Epithelial cell of proximal tubule (primary cell): ENCODE measurements around the gene ETV3. TPM values are rescaled to one million over a fixed set of nuclear protein-coding genes. Genes with fewer than 3 reads are reported as not detected.

Source experiments
- DNase-seq: peaks from one replicate; pipeline ENCODE4 v3.0.0-alpha.2; 2011; ENCODE audit warnings: low read depth
- H3K4me3 ChIP-seq: 2 replicates; pipeline ENCODE4 v1.5.1; 2011; ENCODE audit warnings: low read depth, mild to moderate bottlenecking, low read length
- total RNA-seq: library from RNA; depleted of rRNA; stranded (reverse); fragments of >200 nt; gene quantifications from 2 replicates; pipeline ENCODE4 v1.2.3, GENCODE V29; 2015
- TF ChIP-seq, protein P1 (sequence below): conservative IDR thresholded peaks from 2 replicates; pipeline ENCODE4 v1.5.1; 2012; ENCODE audit warnings: low read depth, mild to moderate bottlenecking, low read length

Gene ETV3
- total RNA-seq, 1 donor from 2014 or later: 6.9 TPM

DNA sequence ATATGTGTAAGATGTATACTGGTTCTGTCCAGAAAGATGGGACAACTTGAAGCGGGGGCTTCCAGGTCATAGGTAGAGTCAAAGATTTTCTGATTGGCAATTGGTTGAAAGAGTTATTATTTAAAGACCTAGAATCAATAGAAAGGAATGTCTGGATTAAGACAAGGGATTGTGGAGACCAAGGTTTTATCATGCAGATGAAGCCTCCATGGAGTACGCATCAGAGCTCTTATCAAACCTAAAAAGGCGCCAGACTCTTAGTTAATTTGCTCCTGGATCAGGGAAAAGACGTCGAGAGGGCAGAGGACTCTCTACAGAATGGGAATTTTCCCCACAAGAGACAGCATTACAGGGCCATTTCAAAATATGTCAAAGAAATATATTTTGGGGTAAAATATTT, 23.7 kb upstream of the ETV3 start:
- no peak for DNase-seq
- TF ChIP-seq, protein P1, sequence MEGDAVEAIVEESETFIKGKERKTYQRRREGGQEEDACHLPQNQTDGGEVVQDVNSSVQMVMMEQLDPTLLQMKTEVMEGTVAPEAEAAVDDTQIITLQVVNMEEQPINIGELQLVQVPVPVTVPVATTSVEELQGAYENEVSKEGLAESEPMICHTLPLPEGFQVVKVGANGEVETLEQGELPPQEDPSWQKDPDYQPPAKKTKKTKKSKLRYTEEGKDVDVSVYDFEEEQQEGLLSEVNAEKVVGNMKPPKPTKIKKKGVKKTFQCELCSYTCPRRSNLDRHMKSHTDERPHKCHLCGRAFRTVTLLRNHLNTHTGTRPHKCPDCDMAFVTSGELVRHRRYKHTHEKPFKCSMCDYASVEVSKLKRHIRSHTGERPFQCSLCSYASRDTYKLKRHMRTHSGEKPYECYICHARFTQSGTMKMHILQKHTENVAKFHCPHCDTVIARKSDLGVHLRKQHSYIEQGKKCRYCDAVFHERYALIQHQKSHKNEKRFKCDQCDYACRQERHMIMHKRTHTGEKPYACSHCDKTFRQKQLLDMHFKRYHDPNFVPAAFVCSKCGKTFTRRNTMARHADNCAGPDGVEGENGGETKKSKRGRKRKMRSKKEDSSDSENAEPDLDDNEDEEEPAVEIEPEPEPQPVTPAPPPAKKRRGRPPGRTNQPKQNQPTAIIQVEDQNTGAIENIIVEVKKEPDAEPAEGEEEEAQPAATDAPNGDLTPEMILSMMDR: no peak
- H3K4me3 ChIP-seq: no peak overlapping the region

DNA sequence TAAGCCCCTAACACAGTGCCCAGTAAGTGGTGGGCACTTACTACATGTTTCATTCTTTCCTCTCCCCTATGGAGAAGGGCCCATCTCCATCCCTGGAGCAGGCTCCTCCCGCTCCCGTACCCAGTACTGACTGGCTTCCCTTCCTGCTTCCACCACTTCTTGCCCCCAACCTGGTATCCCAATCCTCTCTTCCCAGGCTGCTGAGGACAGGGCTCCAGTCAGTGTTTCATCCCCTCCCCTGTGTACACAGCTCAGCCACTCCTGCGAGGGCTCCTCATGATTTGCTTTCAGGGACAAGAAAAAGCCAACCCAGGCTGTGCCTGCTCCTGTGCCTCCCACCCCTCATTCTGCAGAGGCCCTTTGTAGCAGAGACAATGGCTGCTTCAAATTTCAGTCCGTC, 20.8 kb upstream of the ETV3 start:
- H3K4me3 ChIP-seq: no peak overlapping the region
- DNase-seq: no peak
- TF ChIP-seq, protein P1: no peak

DNA sequence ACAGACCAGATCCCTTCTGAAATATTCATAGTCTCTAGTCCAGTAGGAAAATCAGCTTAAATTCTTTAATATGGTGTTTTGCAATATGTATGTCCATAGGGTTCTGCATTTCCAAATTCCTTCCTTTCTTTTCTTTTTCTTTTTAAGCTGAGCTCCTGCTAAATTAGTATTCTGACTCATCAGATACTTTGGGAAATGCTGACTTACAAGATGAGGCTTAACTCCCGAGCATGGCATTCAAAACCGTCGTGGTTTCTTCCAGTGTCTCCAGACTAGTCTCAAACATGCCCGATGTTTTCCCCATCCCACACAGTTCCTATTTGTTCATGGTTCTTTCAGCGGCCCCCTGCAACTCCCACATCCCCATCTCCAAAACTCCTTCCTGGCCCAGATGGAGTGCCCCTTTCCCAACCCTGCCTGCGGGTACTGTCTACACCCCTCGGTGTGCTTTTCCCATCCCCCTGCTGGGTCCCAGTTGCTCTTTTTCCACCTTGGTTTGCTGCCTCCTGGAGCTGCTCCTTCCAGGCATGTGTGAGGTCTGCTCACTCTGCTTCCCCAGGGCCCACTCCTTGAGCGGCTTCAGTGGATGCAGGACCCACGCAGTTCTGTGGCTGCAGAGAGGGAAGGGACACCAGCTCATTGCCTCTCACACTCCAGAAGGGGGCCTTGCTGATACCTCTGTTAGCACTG, 19.5 kb upstream of the ETV3 start:
- DNase-seq: no peak
- TF ChIP-seq, protein P1: no peak
- H3K4me3 ChIP-seq: no peak overlapping the region

DNA sequence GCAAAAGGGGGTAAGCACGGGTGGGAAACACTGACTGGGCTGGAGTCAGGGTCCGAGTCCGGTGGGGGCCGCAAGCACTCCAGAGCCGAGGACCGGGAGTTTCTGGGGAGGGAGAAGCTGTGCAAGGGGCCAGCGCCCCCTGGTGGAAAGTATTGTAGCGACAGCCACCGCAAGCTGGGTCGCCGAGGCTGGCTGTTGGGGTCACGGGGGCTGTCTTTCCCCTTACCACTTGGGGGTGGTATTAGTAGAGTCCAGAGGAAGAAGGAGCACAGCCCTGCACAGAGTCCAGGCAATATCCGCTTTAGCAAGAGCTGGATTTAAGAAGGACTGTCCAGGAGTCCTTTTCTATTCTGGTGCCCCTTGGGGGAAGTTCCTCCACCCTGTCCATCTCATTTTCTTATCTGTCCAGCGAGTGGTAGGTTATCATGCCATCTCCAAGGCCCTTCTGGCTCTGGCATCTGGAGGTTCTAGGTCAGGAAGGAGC, 17.9 kb upstream of the ETV3 start:
- no peak for DNase-seq
- TF ChIP-seq, protein P1: peak; percentile 86
- no peak overlapping the region for H3K4me3 ChIP-seq

DNA sequence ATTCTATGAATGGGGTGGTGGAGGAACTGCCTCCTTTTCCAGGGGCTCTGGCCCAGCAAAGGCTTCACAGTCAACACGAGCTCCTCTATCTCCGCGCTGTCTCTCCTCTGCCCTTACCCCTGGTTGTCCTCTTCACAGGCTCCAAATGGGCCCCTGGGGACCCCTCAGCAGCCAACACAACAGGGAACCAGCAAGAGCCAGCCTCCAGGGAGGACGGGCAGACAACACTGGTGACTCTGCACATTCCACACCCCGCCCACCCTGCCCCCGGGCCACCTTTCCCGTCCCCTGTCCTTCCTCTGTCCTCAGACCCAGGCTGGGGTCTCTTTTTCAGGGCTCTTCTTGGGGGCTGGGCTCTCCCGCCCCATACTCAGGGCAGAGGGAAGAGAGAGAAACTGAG, 17.5 kb upstream of the ETV3 start:
- DNase-seq: no peak
- no peak overlapping the region for H3K4me3 ChIP-seq

DNA sequence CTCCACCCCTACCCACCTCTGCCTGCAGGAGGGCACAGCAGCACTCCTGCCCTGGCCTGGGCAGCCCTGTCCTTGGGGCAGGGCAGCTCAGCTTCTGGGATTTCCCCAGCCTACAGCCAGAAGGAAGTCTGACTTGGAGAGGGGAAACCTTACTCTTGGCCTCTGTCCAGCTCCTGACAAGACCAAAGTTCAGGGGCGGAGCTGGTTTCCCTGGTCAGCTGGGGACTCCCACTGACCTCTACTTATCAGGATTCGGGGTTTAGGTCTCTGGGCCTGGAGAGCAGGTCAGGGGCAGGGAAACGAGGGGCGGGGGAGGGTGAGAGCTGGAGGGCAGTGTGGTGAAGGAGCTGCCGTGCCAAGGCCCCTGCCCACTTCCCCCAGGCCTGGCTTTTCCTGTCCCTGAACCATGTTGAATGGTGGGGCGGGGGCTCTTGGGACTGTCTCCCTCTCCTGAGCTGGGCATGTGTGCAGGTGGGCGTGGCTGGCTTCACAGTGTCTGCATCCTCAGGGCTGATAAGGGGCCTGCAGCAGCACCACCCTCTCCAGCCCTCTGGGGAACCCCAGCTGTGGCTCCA, 16.8 kb upstream of the ETV3 start:
- peak; percentile 27 for DNase-seq
- TF ChIP-seq, protein P1: no peak
- H3K4me3 ChIP-seq: no peak overlapping the region

More for the DNA sequence above, 17.5 kb upstream of the ETV3 start:
- TF ChIP-seq, protein P1: no peak

DNA sequence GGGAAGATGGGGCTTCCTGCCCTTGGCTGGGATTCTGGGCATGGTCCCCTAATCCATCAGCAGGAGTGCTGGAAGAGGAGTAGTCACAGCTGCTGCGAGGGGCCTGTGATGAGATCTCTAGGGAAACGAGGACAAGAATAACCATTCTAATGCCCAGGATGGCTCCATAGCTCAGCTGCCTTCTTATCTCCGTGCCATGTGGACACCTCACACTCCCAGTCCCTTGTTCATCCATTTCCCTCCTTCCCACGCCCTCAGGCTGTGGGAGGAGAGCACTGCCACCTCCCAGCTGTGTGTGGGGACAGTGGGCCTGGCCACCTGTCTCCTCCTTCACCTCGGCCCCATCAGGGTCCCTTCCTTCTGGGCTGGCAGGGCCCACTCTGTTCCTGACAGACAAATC, 16.1 kb upstream of the ETV3 start:
- H3K4me3 ChIP-seq: no peak overlapping the region
- DNase-seq: no peak
- TF ChIP-seq, protein P1: no peak
